B cell (primary cell): ENCODE data around the gene RPH3AL. TPM values are rescaled to one million over a fixed set of nuclear protein-coding genes. Genes with fewer than 3 reads are reported as not detected.

Experiments
- ATAC-seq: fragments of 200-7000 bp; cut with Tn5 transposase; one replicate; pipeline ENCODE4 v1.10.0; 2021; ENCODE audit warnings: low read depth, mild to moderate bottlenecking, moderate number of reproducible peaks, moderate library complexity
- CTCF ChIA-PET: fragments of 350-600 bp; sonication (Branson Sonifier 250); formaldehyde crosslinking; loops from one replicate; lab custom pipeline; 2021; ENCODE audit warnings: antibody characterized with exemption, inconsistent platforms; lab: Charles Lee
- POLR2A ChIA-PET: fragments of 350-600 bp; sonication (Branson Sonifier 250); formaldehyde crosslinking; loops from one replicate; lab custom pipeline; 2021; ENCODE audit warnings: antibody characterized with exemption; lab: Charles Lee
- DNase-seq: peaks from one replicate; pipeline ENCODE4 v3.0.0; 2013
- H2AFZ ChIP-seq: 2 replicates; pipeline ENCODE4 v1.6.1; 2012; ENCODE audit warnings: mild to moderate bottlenecking, low read depth, low read length; ENCODE audit not compliant: insufficient read depth, poor library complexity, severe bottlenecking
- H3K27ac ChIP-seq, 2 donors: 1 replicate in 1 of 2; 2 replicates in 1 of 2; pipeline ENCODE4 v1.5.1; 2012 to 2013; ENCODE audit warnings: low read length in 2 of 2, mild to moderate bottlenecking in 2 of 2, moderate library complexity in 1 of 2
- H3K27me3 ChIP-seq, 4 experiments: fragments of 200-600 bp in 1 of 4; sonication (generic) in 1 of 4; replicated peaks in 1 of 4; 1 replicate in 2 of 4; 2 replicates in 2 of 4; pipeline versions ENCODE4 v1.6.1 to v1.7.0; 2013 to 2016; ENCODE audit warnings: low read length in 3 of 4, mild to moderate bottlenecking in 2 of 4, mixed read lengths in 1 of 4, moderate library complexity in 1 of 4; ENCODE audit not compliant: insufficient read depth in 4 of 4, control insufficient read depth in 3 of 4; ENCODE audit errors: control extremely low read depth in 1 of 4
- H3K36me3 ChIP-seq, 2 experiments: replicated peaks in 1 of 2; 1 replicate in 1 of 2; 2 replicates in 1 of 2; pipeline versions ENCODE4 v1.6.1 to v1.7.1; 2013; ENCODE audit warnings: low read length in 1 of 2; ENCODE audit not compliant: insufficient read depth in 2 of 2, control insufficient read depth in 1 of 2; ENCODE audit errors: control extremely low read depth in 1 of 2, extremely low read depth in 1 of 2
- H3K4me1 ChIP-seq, 2 donors: fragments of 200-600 bp in 1 of 2; sonication (generic) in 1 of 2; 1 replicate in 1 of 2; 2 replicates in 1 of 2; pipeline versions ENCODE4 v1.5.1 to v1.6.1; 2013 to 2017; ENCODE audit warnings: low read length in 2 of 2; ENCODE audit not compliant: control insufficient read depth in 2 of 2, insufficient read depth in 2 of 2
- H3K4me2 ChIP-seq: replicated peaks from 2 replicates; pipeline ENCODE3; 2012; ENCODE audit warnings: mild to moderate bottlenecking, low read depth, low read length; ENCODE audit not compliant: poor library complexity, severe bottlenecking
- H3K4me3 ChIP-seq, 5 experiments: fragments of 200-600 bp in 1 of 5; sonication (generic) in 1 of 5; 1 replicate in 3 of 5; 2 replicates in 2 of 5; pipeline versions ENCODE4 v1.5.1 to v1.7.0; 2011 to 2016; ENCODE audit warnings: low read length in 4 of 5, mild to moderate bottlenecking in 4 of 5, low read depth in 2 of 5, control low read depth in 1 of 5, moderate library complexity in 1 of 5; ENCODE audit not compliant: insufficient read depth in 1 of 5; ENCODE audit errors: control extremely low read depth in 1 of 5, extremely low read depth in 1 of 5
- H3K79me2 ChIP-seq: fragments of 200-600 bp; sonication (generic); one replicate; pipeline ENCODE4 v1.6.0; 2016; ENCODE audit warnings: low read length; ENCODE audit not compliant: control insufficient read depth, insufficient read depth
- H3K9ac ChIP-seq: fragments of 200-600 bp; sonication (generic); 2 replicates; pipeline ENCODE4 v1.6.1; 2017; ENCODE audit warnings: mild to moderate bottlenecking, low read length, moderate library complexity
- H3K9me3 ChIP-seq, 3 donors: one replicate each; pipeline versions ENCODE4 v1.6.1 to v1.7.1; 2013; ENCODE audit warnings: low read length in 2 of 3; ENCODE audit not compliant: control insufficient read depth in 2 of 3, insufficient read depth in 1 of 3; ENCODE audit errors: control extremely low read depth in 1 of 3
- H4K20me1 ChIP-seq: 2 replicates; pipeline ENCODE4 v1.6.0; 2012; ENCODE audit warnings: mild to moderate bottlenecking, low read length; ENCODE audit not compliant: insufficient read depth, control insufficient read depth, poor library complexity, severe bottlenecking
- H3K27ac Mint-ChIP-seq: one replicate; pipeline ENCODE4 v1.8.0; 2021; ENCODE audit warnings: mixed read lengths
- H3K27me3 Mint-ChIP-seq: one replicate; pipeline ENCODE4 v1.8.0; 2021; ENCODE audit warnings: mixed read lengths
- H3K4me1 Mint-ChIP-seq: one replicate; pipeline ENCODE4 v1.8.0; 2021; ENCODE audit warnings: mixed read lengths
- H3K4me3 Mint-ChIP-seq: one replicate; pipeline ENCODE4 v1.8.0; 2021; ENCODE audit warnings: mixed read lengths
- H3K9me3 Mint-ChIP-seq: one replicate; pipeline ENCODE4 v1.8.0; 2022; ENCODE audit warnings: mixed read lengths; ENCODE audit not compliant: insufficient read depth
- EZH2 ChIP-seq: IDR thresholded peaks from 2 replicates; pipeline ENCODE4 v1.6.1; 2012; ENCODE audit warnings: borderline replicate concordance, low read depth, mild to moderate bottlenecking, moderate library complexity, low read length; ENCODE audit not compliant: insufficient read depth, poor library complexity, severe bottlenecking
- WGBS: methylation state at CpG from one replicate; pipeline ENCODE4 v1.1.5; 2013; ENCODE audit warnings: missing lambda C conversion rate; ENCODE audit not compliant: insufficient coverage; 5-methylcytosine and 5-hydroxymethylcytosine counted together
- intact Hi-C: fragments of 100-400 bp; cut with micrococcal nuclease; formaldehyde crosslinking; loops from one replicate; pipeline ENCODE4 v1.10.0; 2022
- polyA plus RNA-seq: library from polyadenylated mRNA; depleted of rRNA; stranded (reverse); fragments of >200 nt; gene quantifications from 2 replicates; pipeline ENCODE4 v1.2.3, GENCODE V29; 2012
- total RNA-seq, 2 donors: library from RNA; stranded (reverse); fragments of 120-200 nt in 1 of 2; gene quantifications; 1 replicate in 1 of 2; 2 replicates in 1 of 2; pipeline versions ENCODE4 v1.2.3 to v1.2.4, GENCODE V29; 2013 to 2022
- TF ChIP-seq, protein P1 (sequence below): fragments of 200-600 bp; IDR thresholded peaks from one replicate; pipeline ENCODE4 v1.8.0; 2022; ENCODE audit warnings: antibody characterized with exemption, mild to moderate bottlenecking

Gene RPH3AL
- total and polyA plus RNA-seq, 2 donors (not counting 1 experiment from before 2014, with no cell fraction given): 10.8 to 13.3 TPM

- Mint-ChIP-seq H3K27me3 (no peaks in the 10 kb centered on the region), H3K9me3 (no peaks in the 10 kb centered on the region), H3K4me3 (no peak overlapping the region), H3K4me1 (no peaks in the 10 kb centered on the region), H3K27ac (no peak overlapping the region)
- no peak overlapping the region for H3K9ac ChIP-seq
- no peak overlapping the region for H2AFZ ChIP-seq
- no peak overlapping the region for H3K4me3 ChIP-seq
- H3K4me2 ChIP-seq: no peak overlapping the region
- TF ChIP-seq, protein P1, sequence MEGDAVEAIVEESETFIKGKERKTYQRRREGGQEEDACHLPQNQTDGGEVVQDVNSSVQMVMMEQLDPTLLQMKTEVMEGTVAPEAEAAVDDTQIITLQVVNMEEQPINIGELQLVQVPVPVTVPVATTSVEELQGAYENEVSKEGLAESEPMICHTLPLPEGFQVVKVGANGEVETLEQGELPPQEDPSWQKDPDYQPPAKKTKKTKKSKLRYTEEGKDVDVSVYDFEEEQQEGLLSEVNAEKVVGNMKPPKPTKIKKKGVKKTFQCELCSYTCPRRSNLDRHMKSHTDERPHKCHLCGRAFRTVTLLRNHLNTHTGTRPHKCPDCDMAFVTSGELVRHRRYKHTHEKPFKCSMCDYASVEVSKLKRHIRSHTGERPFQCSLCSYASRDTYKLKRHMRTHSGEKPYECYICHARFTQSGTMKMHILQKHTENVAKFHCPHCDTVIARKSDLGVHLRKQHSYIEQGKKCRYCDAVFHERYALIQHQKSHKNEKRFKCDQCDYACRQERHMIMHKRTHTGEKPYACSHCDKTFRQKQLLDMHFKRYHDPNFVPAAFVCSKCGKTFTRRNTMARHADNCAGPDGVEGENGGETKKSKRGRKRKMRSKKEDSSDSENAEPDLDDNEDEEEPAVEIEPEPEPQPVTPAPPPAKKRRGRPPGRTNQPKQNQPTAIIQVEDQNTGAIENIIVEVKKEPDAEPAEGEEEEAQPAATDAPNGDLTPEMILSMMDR: no peak
- no peak for TF ChIP-seq EZH2
- no peaks in the 10 kb centered on the region for H4K20me1 ChIP-seq
- intact Hi-C loops: no loop called here
- no peaks in the 10 kb centered on the region for H3K36me3 ChIP-seq
- no peak for ATAC-seq
- no peak overlapping the region for H3K27ac ChIP-seq
- ChIA-PET CTCF (no interaction called here), POLR2A (no interaction called here)
- no peaks in the 10 kb centered on the region for H3K4me1 ChIP-seq
- peaks cover 0 to 8% (median 0%) of the 10 kb centered on the region in 3 donors for H3K9me3 ChIP-seq
- H3K79me2 ChIP-seq: no peaks in the 10 kb centered on the region
- H3K27me3 ChIP-seq: no peaks in the 10 kb centered on the region
- 72% methylated on average over 9 of the region's 10 CpGs for WGBS
- no peak for DNase-seq
Measured at GRCh38 chr17:265718-266117, 86.9 kb downstream of the RPH3AL start.

DNA sequence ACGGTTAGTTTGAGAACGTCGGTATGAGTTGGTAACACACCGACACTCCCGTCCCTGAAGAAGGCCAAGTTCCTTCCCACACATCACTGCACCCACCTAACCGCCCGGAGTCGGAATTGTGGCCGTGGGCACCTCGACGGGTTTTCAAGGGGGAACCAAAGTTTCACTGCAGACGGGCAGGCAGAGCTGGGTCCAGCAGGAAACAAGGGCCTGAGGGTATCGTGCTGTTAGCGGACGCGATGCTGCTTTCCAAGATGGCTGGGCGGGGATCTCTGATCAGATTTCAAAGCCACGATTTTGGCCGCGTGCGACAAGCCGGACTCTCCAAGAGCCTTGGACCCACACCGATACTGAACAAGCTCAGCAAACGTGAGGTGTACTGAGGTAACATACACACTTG is 88.8 kb downstream of the RPH3AL start:
- H3K27ac Mint-ChIP-seq: no peak overlapping the region
- Histone ChIP-seq H4K20me1 (no peaks in the 10 kb centered on the region), H3K36me3 (no peaks in the 10 kb centered on the region), H3K4me1 (no peaks in the 10 kb centered on the region), H3K9me3 (peaks cover 0 to 8% (median 0%) of the 10 kb centered on the region in 3 donors), H3K4me3 (no peak overlapping the region), H2AFZ (no peak overlapping the region), H3K27me3 (no peaks in the 10 kb centered on the region), H3K4me2 (no peak overlapping the region), H3K27ac (no peak overlapping the region), H3K79me2 (no peaks in the 10 kb centered on the region), H3K9ac (no peak overlapping the region)
- H3K27me3 Mint-ChIP-seq: peaks cover 5% of the 10 kb centered on the region
- DNase-seq (no peak), ATAC-seq (no peak)
- H3K9me3 Mint-ChIP-seq: no peaks in the 10 kb centered on the region
- TF ChIP-seq, protein P1: no peak
- TF ChIP-seq EZH2: no peak
- intact Hi-C loops: no loop called here
- no peaks in the 10 kb centered on the region for H3K4me1 Mint-ChIP-seq
- ChIA-PET CTCF (no interaction called here), POLR2A (no interaction called here)
- 95% methylated on average over 19 of the region's 24 CpGs for WGBS
- H3K4me3 Mint-ChIP-seq: no peak overlapping the region
